ENCODE data around the gene TMEM240.
"Not testable (repeated sequence)": the region's sequence is repeated elsewhere in the genome, so short reads cannot be mapped to it uniquely, and the experiment has no call there.

TMEM240 gene

GRCh38 chr1:1490633-1491230 lies 49.7 kb downstream of the TMEM240 start:
- no peak for DNase-seq

- DNase-seq, result no peak
Measured at GRCh38 chr1:1489861-1490260, 50.6 kb downstream of the TMEM240 start.

GRCh38 chr1:1489231-1489630 lies 51.2 kb downstream of the TMEM240 start:
- DNase-seq, result no peak

GRCh38 chr1:1487701-1488100 lies 52.7 kb downstream of the TMEM240 start:
- DNase-seq, result no peak

- DNase-seq, result not testable (repeated sequence)
Measured at GRCh38 chr1:1485755-1486317, 54.6 kb downstream of the TMEM240 start.

- DNase-seq, result not testable (repeated sequence)
Measured at GRCh38 chr1:1484976-1485750, 55.3 kb downstream of the TMEM240 start.
